ENCODE data around the gene RHBDL3. TPM values are rescaled to one million over a fixed set of nuclear protein-coding genes. Genes with fewer than 3 reads are reported as not detected.
"Not testable (repeated sequence)": the region's sequence is repeated elsewhere in the genome, so short reads cannot be mapped to it uniquely, and the experiment has no call there.

RHBDL3 gene
- total RNA-seq, 2 experiments from 2014 or later, result 0.15 TPM; not detected in 1

DNA sequence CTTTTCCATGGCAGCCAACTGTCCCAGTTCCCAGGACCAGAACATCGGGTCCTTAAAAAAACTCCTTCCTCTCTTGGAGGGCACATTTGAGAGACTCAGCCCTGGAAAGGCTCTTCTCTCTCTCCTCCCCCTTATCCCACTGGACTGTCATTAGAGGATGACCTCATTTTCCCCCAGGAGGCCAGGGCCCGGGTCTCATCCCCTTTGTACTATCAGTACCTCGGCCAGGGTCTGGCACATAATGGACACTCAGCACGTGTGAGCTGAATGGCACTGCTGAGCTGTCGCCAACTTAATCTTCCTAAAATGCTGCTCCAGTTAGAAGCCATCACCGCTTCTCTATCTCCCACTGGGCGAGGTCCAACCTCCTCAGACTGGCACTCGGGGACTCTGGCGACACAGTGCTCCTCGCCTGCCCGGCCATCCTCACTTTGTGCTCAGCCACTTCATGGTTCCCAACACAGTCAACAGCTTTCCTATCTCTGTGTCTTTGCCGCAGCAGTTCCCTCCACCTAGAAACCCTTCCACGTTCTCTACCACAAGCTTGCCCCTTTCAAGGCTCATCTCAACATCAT, 3.6 kb upstream of the RHBDL3 start:
- H3K9me3 ChIP-seq (ENCODE audit: low read length), result no peaks in the 10 kb centered on the region
- no peaks in the 10 kb centered on the region for H3K79me2 ChIP-seq (ENCODE audit: insufficient read depth, low read depth, low read length)
- POLR2A ChIA-PET, result interaction anchor here (0.8 kb wide), 1 partner anchor 66 kb away, joined by 4 read pairs; no protein-coding TSS in a partner anchor
- H3K27ac ChIP-seq (ENCODE audit: low read depth, low read length, poor library complexity, severe bottlenecking), result no peak overlapping the region
- no peak overlapping the region for H3K4me2 ChIP-seq (ENCODE audit: low read length)
- no peak for TF ChIP-seq EZH2phosphoT487 (IDR thresholded peaks at IDR 0.05; ENCODE audit: borderline replicate concordance, low read depth, low read length)
- TF ChIP-seq CTCF (conservative IDR thresholded peaks at IDR 0.05; ENCODE audit: low read length), result no peak
- H3K9me2 ChIP-seq (ENCODE audit: insufficient read depth, low read length), result no peaks in the 10 kb centered on the region
- no peak overlapping the region for H3K4me3 ChIP-seq (ENCODE audit: low read depth, low read length, poor library complexity, severe bottlenecking)
- no peaks in the 10 kb centered on the region for H4K20me1 ChIP-seq (ENCODE audit: insufficient read depth, low read length)
- no peaks in the 10 kb centered on the region for H3K36me3 ChIP-seq (ENCODE audit: insufficient read depth, low read length)
- intact Hi-C loops (cut with micrococcal nuclease; ENCODE audit: unreplicated experiment), result no loop called here
- no TSS peak for BruUV-seq (replicated peaks)
- no peak overlapping the region for H2AFZ ChIP-seq (ENCODE audit: low read length)
- CTCF ChIA-PET (ENCODE audit: unreplicated experiment), result no interaction called here
- H3K4me1 ChIP-seq (ENCODE audit: insufficient read depth, low read length, poor library complexity, severe bottlenecking), result peaks cover 7% of the 10 kb centered on the region
- DNase-seq (ENCODE audit: low spot score), result no peak

- intact Hi-C loops (cut with micrococcal nuclease; ENCODE audit: unreplicated experiment); H3K36me3 ChIP-seq (ENCODE audit: insufficient read depth, low read length); H3K9me2 ChIP-seq (ENCODE audit: insufficient read depth, low read length); H3K4me3 ChIP-seq (ENCODE audit: low read depth, low read length, poor library complexity, severe bottlenecking); H2AFZ ChIP-seq (ENCODE audit: low read length); H4K20me1 ChIP-seq (ENCODE audit: insufficient read depth, low read length); H3K27ac ChIP-seq (ENCODE audit: low read depth, low read length, poor library complexity, severe bottlenecking); POLR2A ChIA-PET; H3K79me2 ChIP-seq (ENCODE audit: insufficient read depth, low read depth, low read length); H3K9me3 ChIP-seq (ENCODE audit: low read length); H3K4me2 ChIP-seq (ENCODE audit: low read length); BruUV-seq (replicated peaks); DNase-seq (ENCODE audit: low spot score); H3K4me1 ChIP-seq (ENCODE audit: insufficient read depth, low read length, poor library complexity, severe bottlenecking): not testable (repeated sequence)
- CTCF ChIA-PET (ENCODE audit: unreplicated experiment), result interaction anchor here (0.6 kb wide), 2 partner anchors 8 to 45 kb away, joined by 3 to 5 read pairs; no protein-coding TSS in a partner anchor
Observed at GRCh38 chr17:32263515-32263914, 2.1 kb upstream of the RHBDL3 start.

DNA sequence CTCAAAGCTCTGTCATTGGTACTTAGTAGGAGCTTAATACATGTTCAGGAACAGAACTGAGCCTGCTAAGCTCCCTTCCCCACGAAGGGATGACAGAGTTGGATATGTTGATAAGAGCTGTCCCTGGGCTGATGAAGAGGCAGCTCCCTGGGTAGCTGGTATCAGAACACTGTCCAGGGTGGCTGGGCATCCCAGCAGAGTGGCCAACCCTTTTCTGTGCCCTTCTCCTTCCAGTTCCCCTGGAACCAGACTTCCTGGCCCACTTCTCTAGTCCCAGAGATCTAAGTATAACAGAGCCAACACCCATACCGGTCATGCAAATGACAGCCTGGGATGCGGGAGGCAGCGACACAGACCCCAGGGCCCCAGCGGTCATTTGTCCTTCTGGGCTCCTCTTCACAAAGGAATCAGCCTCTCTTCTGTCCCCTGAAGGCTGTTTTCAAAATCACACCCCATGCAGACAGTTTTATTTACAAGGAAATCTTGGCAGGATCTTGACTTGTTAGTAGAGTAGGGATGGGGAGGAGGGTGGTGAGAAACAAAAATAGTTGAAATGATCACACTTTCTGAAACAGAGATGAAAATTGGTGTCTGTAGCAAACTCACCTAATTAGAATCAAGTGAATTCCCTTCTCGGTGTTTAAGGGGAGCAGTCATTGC, 1.4 kb upstream of the RHBDL3 start:
- Histone ChIP-seq H3K4me3 (ENCODE audit: low read depth, low read length, poor library complexity, severe bottlenecking) (no peak overlapping the region), H3K9me3 (ENCODE audit: low read length) (no peaks in the 10 kb centered on the region), H4K20me1 (ENCODE audit: insufficient read depth, low read length) (no peaks in the 10 kb centered on the region), H3K79me2 (ENCODE audit: insufficient read depth, low read depth, low read length) (no peaks in the 10 kb centered on the region), H3K27ac (ENCODE audit: low read depth, low read length, poor library complexity, severe bottlenecking) (no peak overlapping the region), H3K9me2 (ENCODE audit: insufficient read depth, low read length) (no peaks in the 10 kb centered on the region), H3K36me3 (ENCODE audit: insufficient read depth, low read length) (no peaks in the 10 kb centered on the region), H3K4me1 (ENCODE audit: insufficient read depth, low read length, poor library complexity, severe bottlenecking) (peaks cover 10% of the 10 kb centered on the region), H2AFZ (ENCODE audit: low read length) (no peak overlapping the region), H3K4me2 (ENCODE audit: low read length) (no peak overlapping the region)
- TF ChIP-seq EZH2phosphoT487 (IDR thresholded peaks at IDR 0.05; ENCODE audit: borderline replicate concordance, low read depth, low read length), result no peak
- TF ChIP-seq CTCF (conservative IDR thresholded peaks at IDR 0.05; ENCODE audit: low read length), result no peak
- no peak for DNase-seq (ENCODE audit: low spot score)
- intact Hi-C loops (cut with micrococcal nuclease; ENCODE audit: unreplicated experiment), result no loop called here
- CTCF ChIA-PET (ENCODE audit: unreplicated experiment), result interaction anchor here (0.6 kb wide), 2 partner anchors 8 to 44 kb away, joined by 3 to 5 read pairs; no protein-coding TSS in a partner anchor
- BruUV-seq (replicated peaks), result no TSS peak
- POLR2A ChIA-PET, result no interaction called here

Measured in OCI-LY7 (cell line).